Aorta (tissue), 5 donors: ENCODE data around the gene CYP1A1. TPM values are rescaled to one million over a fixed set of nuclear protein-coding genes. Genes with fewer than 3 reads are reported as not detected.
"Not testable (repeated sequence)": the region's sequence is repeated elsewhere in the genome, so short reads cannot be mapped to it uniquely, and the experiment has no call there.

Source experiments
- ATAC-seq: fragments of 200-7000 bp; cut with Tn5 transposase; one replicate; pipeline ENCODE4 v1.9.1; 2022; ENCODE audit warnings: moderate library complexity; ENCODE audit not compliant: low FRiP score
- DNase-seq, 2 donors: peaks; one replicate each; pipeline ENCODE4 v3.0.0-alpha.2; 2020
- H3K27ac ChIP-seq, 2 donors: one replicate each; pipeline ENCODE4 v1.5.1; 2013; ENCODE audit warnings: low read length in 2 of 2, mild to moderate bottlenecking in 2 of 2, moderate library complexity in 2 of 2, control low read depth in 1 of 2, inconsistent platforms in 1 of 2, low read depth in 1 of 2
- H3K27me3 ChIP-seq, 2 donors: one replicate each; pipeline ENCODE4 v1.6.1; 2013; ENCODE audit warnings: control low read depth in 1 of 2, low read length in 1 of 2, mild to moderate bottlenecking in 1 of 2, moderate library complexity in 1 of 2; ENCODE audit not compliant: insufficient read depth in 2 of 2, control insufficient read depth in 1 of 2
- H3K36me3 ChIP-seq, 2 donors: one replicate each; pipeline ENCODE4 v1.6.1; 2013; ENCODE audit warnings: control low read depth in 1 of 2, low read length in 1 of 2, mild to moderate bottlenecking in 1 of 2; ENCODE audit not compliant: insufficient read depth in 2 of 2, control insufficient read depth in 1 of 2
- H3K4me1 ChIP-seq, 2 donors: one replicate each; pipeline ENCODE4 v1.6.1; 2013; ENCODE audit warnings: low read length in 2 of 2, control low read depth in 1 of 2, mild to moderate bottlenecking in 1 of 2, moderate library complexity in 1 of 2; ENCODE audit not compliant: insufficient read depth in 2 of 2, control insufficient read depth in 1 of 2
- H3K4me3 ChIP-seq, 2 donors: one replicate each; pipeline ENCODE4 v1.5.1; 2013; ENCODE audit warnings: low read length in 2 of 2, control low read depth in 1 of 2, mild to moderate bottlenecking in 1 of 2
- H3K9me3 ChIP-seq: one replicate; pipeline ENCODE4 v1.6.1; 2013; ENCODE audit warnings: mild to moderate bottlenecking, low read length; ENCODE audit not compliant: control insufficient read depth
- WGBS, 2 donors: extraction: QIAGEN DNeasy Blood & Tissue Kit; methylation state at CpG; one replicate each; pipeline ENCODE4 v1.1.7; 2013; 5-methylcytosine and 5-hydroxymethylcytosine counted together
- intact Hi-C, 2 donors: fragments of 100-400 bp; cut with DNase I; formaldehyde crosslinking; loops; one replicate each; pipeline versions ENCODE4 v1.14.2 to v1.15.0; 2022
- polyA plus RNA-seq, 2 donors: library from polyadenylated mRNA; stranded (reverse); fragments of 200-250 nt; gene quantifications; one replicate each; pipeline ENCODE4 v1.2.3, GENCODE V29; 2013
- total RNA-seq, 2 donors: library from RNA; stranded (reverse); fragmentation: NEBNext Ultra II Directional; extraction: Animal tissue kit (Norgen Biotek cat#: 25700); gene quantifications; one replicate each; pipeline ENCODE4 v1.2.1, GENCODE V29; 2021
- donor health status: healthy with polysubstance abuse.
- donor health status: Bipolar disorder and iron deficiency.
- donor health status: DM: no; HTN: no; CAD: no.
- donor health status: DM: no; HTN: no; CAD: no.
- donor health status: DM: yes; HTN: yes; CAD: no.

CYP1A1 gene
- total and polyA plus RNA-seq, 4 donors = 1.0 to 6.4 (median 2.3) TPM; not detected in 1

- no peak for ATAC-seq
- Histone ChIP-seq H3K36me3 (no peaks in the 10 kb centered on the region), H3K4me3 (no peak overlapping the region), H3K4me1 (no peaks in the 10 kb centered on the region), H3K9me3 (no peaks in the 10 kb centered on the region), H3K27ac (no peak overlapping the region), H3K27me3 (no peaks in the 10 kb centered on the region)
- intact Hi-C loops = no loop called here
- DNase-seq = peak in 1 of 2 donors; percentile 52
- 91 to 94% methylated on average over 20 of the region's 20 CpGs for WGBS, 2 donors
These were observed 24.5 kb upstream of the CYP1A1 start for GRCh38 chr15:74749832-74750231.

GRCh38 chr15:74748322-74748946, 23.1 kb upstream of the CYP1A1 start, which contains the start of gene CYP1A2:
Gene CYP1A2, plus strand, starts transcription at chr15:74748845. Its CDS starts 894 bp downstream, at chr15:74749739.
- WGBS, 2 donors = 70 to 76% methylated on average over 3 of the region's 3 CpGs

GRCh38 chr15:74746389-74746788, 21.1 kb upstream of the CYP1A1 start:
- 71 to 84% methylated on average over 4 of the region's 4 CpGs for WGBS, 2 donors

More at GRCh38 chr15:74748322-74748946, 23.1 kb upstream of the CYP1A1 start, which contains the start of gene CYP1A2:
- H3K27me3 ChIP-seq = no peaks in the 10 kb centered on the region
- DNase-seq (peak in 1 of 2 donors; percentile 16), ATAC-seq (no peak)
- H3K4me3 ChIP-seq = no peak within 1 kb of the TSS
- H3K27ac ChIP-seq = no peak within 1 kb of the TSS
- H3K4me1 ChIP-seq = no peaks in the 10 kb centered on the region
- no peaks in the 10 kb centered on the region for H3K9me3 ChIP-seq
- intact Hi-C loops = no loop called here
- H3K36me3 ChIP-seq = no peaks in the 10 kb centered on the region

GRCh38 chr15:74742422-74742821, 17.1 kb upstream of the CYP1A1 start:
- 80 to 83% methylated on average over 5 of the region's 5 CpGs for WGBS, 2 donors
- no peaks in the 10 kb centered on the region for H3K36me3 ChIP-seq
- ATAC-seq = no peak
- peaks cover 4% of the 10 kb centered on the region for H3K9me3 ChIP-seq
- H3K4me3 ChIP-seq = no peak overlapping the region
- no peaks in the 10 kb centered on the region for H3K27me3 ChIP-seq
- H3K27ac ChIP-seq = no peak overlapping the region
- intact Hi-C loops = no loop called here
- no peaks in the 10 kb centered on the region for H3K4me1 ChIP-seq
- DNase-seq = no peak

More at GRCh38 chr15:74746389-74746788, 21.1 kb upstream of the CYP1A1 start:
- Histone ChIP-seq H3K4me3 (no peak overlapping the region), H3K4me1 (no peaks in the 10 kb centered on the region), H3K27me3 (no peaks in the 10 kb centered on the region), H3K36me3 (no peaks in the 10 kb centered on the region), H3K9me3 (peaks cover 4% of the 10 kb centered on the region), H3K27ac (no peak overlapping the region)
- no peak for DNase-seq
- no peak for ATAC-seq
- intact Hi-C loops = no loop called here

GRCh38 chr15:74738239-74738638, 12.9 kb upstream of the CYP1A1 start:
- H3K4me3 ChIP-seq, intact Hi-C loops, H3K27me3 ChIP-seq, H3K4me1 ChIP-seq, H3K27ac ChIP-seq, H3K9me3 ChIP-seq, DNase-seq, ATAC-seq, H3K36me3 ChIP-seq: not testable (repeated sequence)
- WGBS, 2 donors = 66 to 70% methylated on average over 5 of the region's 5 CpGs

GRCh38 chr15:74735305-74735704, 10.0 kb upstream of the CYP1A1 start:
- no peak for ATAC-seq
- WGBS, 2 donors = 91 to 92% methylated on average over 3 of the region's 3 CpGs

GRCh38 chr15:74733269-74733668, 7.9 kb upstream of the CYP1A1 start:
- Histone ChIP-seq H3K9me3 (no peaks in the 10 kb centered on the region), H3K4me3 (no peak overlapping the region), H3K27ac (no peak overlapping the region), H3K36me3 (no peaks in the 10 kb centered on the region), H3K27me3 (no peaks in the 10 kb centered on the region), H3K4me1 (no peaks in the 10 kb centered on the region)
- intact Hi-C loops = no loop called here
- no peak for ATAC-seq
- DNase-seq = no peak
- 90 to 91% methylated on average over 3 of the region's 3 CpGs for WGBS, 2 donors

More at GRCh38 chr15:74735305-74735704, 10.0 kb upstream of the CYP1A1 start:
- DNase-seq = no peak
- H3K27ac ChIP-seq = no peak overlapping the region
- no peaks in the 10 kb centered on the region for H3K27me3 ChIP-seq
- no peaks in the 10 kb centered on the region for H3K9me3 ChIP-seq
- H3K36me3 ChIP-seq = no peaks in the 10 kb centered on the region
- H3K4me1 ChIP-seq = no peaks in the 10 kb centered on the region
- intact Hi-C loops = no loop called here
- no peak overlapping the region for H3K4me3 ChIP-seq

- H3K36me3 ChIP-seq = no peaks in the 10 kb centered on the region
- no peak overlapping the region for H3K4me3 ChIP-seq
- no peaks in the 10 kb centered on the region for H3K9me3 ChIP-seq
- intact Hi-C loops = no loop called here
- H3K4me1 ChIP-seq = no peaks in the 10 kb centered on the region
- 76 to 79% methylated on average over 5 of the region's 5 CpGs for WGBS, 2 donors
- DNase-seq (peak in 1 of 2 donors; percentile 57), ATAC-seq (no peak)
- no peak overlapping the region for H3K27ac ChIP-seq
- no peaks in the 10 kb centered on the region for H3K27me3 ChIP-seq
These were observed 7.5 kb upstream of the CYP1A1 start for GRCh38 chr15:74732846-74733245.

GRCh38 chr15:74730619-74731316, 5.4 kb upstream of the CYP1A1 start:
- 67 to 68% methylated on average over 7 of the region's 7 CpGs for WGBS, 2 donors
- Histone ChIP-seq H3K4me3 (no peak overlapping the region), H3K4me1 (no peaks in the 10 kb centered on the region), H3K27me3 (no peaks in the 10 kb centered on the region), H3K27ac (no peak overlapping the region), H3K36me3 (no peaks in the 10 kb centered on the region), H3K9me3 (no peaks in the 10 kb centered on the region)
- no peak for ATAC-seq
- intact Hi-C loops = no loop called here
- peak in 1 of 2 donors; percentile 21 for DNase-seq
